OCI-M1 (cell line): ENCODE measurements around the gene BCDIN3D.

ENCODE experiments used
- DNase-seq: peaks from one replicate; lab custom pipeline; 2025; lab: John Stamatoyannopoulos, UW

Gene BCDIN3D

GRCh38 chr12:49819786-49820185 lies 23.1 kb downstream of the BCDIN3D start:
- DNase-seq: no peak

DNA sequence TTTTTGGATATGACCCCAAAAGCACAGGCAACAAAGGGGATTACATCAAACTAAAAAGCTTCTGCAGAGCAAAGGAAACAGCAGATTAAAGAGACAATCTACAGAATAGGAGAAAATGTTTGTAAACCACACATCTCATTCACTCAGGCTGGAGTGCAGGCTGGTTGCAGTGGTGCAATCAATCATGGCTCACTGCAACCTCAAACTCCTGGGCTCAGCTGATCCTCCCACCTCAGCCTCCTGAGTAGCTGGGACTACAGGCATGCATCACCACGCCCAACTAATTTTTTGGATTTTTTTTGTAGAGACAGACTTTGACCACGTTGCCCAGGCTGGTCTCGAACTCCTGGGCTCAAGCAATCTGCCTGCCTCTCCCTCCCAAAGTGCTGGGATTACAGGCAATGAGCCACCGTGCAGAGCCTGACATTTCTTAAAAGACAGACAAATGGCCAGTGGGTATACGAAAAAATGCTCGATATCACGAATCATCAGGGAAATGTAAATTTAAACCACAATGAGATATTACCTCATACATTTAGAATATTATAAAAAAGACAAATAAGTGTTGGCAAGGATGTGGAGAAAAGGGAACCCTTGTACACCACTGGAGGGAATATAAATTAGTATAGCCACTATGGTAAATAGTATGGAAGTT lies 24.5 kb downstream of the BCDIN3D start:
- peak; percentile 14 for DNase-seq

DNA sequence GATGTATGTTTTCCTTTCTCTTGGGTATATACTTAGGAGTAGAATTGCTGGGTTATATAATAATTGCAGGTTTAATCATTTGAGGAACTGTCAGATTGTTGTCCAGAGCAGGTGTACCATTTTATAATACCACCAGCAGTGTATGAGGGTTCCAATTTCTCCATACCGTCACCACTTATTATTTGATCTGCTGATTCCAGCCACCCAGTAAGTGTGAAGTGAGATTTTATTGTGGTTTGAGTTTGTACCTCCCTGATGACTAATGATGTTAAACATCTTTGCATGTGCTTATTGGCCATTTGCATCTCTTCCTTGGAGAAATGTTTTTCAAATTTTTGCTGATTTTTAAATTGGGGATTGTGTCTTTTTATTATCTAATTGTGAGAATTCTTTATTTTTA lies 29.8 kb downstream of the BCDIN3D start:
- DNase-seq: no peak

DNA sequence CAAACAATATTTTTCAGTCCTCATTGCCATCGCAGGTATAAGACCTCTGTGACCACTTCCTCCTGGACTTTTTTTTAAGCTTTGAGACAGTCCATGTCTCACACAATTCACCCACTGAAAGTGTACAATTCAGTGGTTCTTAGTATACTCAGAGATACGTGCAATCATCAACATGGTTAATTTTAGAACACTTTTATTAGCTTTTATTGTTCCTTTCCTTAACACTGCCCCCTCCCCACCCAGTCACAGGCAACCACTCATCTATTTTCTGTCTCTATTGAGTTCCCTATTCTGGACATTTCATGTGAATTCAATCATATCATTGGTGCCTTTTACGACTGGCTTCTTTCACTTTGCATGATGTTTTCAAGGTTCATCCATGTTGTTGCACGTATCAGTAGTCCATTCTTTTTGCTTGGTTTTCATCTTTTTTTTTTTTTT lies 30.9 kb downstream of the BCDIN3D start:
- DNase-seq: no peak

DNA sequence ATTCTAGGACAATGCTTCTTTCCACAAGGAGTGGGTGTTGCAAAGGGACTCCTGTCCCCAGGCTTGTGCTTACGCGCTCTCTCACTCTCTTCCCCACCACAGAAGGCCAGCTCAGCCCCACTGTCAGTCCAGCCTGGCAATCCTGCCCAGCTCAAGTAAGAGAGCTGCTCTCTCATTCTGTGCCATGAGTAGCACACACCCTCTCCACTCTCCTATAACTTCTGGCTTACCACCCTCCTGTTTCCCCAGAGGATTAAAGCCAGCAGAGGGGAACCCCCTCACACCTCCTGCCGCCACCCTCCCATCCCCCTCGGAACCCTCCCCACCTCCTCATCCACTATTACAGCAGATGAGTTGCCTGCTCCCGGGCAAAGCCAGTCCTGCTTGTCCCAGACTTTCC lies 31.8 kb downstream of the BCDIN3D start:
- no peak for DNase-seq

DNA sequence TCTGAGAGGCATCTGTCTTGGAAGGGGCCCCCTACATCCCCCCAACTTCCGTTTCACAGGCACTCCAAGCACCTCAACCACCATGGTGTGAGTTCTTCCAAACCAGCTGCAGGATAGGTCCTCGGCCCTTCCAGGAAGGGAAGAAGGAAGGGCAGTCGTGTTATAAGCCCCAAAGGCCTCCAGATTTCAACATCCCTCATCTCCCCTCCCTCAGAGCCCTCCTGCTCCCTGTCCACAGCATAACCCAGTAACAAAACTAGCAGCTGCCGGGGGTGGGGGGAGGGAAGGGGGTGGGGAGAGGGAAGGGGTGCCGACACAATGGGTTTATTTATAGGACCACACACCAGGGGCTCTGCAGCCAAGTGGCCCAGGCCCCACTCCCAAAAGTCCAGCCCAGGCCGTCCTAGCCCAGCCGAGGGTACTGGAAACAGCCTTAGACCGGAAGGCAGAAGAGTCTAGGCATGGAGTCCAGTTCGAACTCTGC lies 33.0 kb downstream of the BCDIN3D start:
- no peak for DNase-seq

DNA sequence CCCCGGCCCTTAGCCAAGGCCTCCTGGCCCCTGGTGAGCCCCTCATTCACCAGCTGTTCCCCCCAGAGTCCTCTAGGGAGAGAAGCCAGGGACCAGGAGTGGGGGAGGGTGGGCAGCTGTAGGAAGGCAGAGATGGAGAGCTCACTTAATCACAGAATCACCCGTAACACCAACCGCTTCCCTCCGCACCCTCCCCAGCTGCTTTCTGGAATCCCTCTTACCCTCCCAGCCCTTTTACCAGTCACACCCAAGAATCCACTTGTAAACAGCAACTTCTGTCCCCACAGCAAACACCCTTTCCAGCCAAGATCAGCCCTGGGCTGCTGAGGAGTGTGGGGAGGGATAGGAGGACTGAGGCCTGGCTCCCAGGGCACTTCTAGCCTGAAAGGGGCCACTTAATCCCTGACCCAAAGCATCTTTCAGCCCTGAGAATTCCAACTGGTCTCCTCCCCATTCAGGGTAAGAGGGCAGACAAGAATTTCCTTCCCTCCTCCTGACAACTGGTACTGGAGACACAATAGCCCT lies 33.5 kb downstream of the BCDIN3D start:
- no peak for DNase-seq

- DNase-seq: no peak
These were observed 34.1 kb downstream of the BCDIN3D start for GRCh38 chr12:49808686-49809380.

DNA sequence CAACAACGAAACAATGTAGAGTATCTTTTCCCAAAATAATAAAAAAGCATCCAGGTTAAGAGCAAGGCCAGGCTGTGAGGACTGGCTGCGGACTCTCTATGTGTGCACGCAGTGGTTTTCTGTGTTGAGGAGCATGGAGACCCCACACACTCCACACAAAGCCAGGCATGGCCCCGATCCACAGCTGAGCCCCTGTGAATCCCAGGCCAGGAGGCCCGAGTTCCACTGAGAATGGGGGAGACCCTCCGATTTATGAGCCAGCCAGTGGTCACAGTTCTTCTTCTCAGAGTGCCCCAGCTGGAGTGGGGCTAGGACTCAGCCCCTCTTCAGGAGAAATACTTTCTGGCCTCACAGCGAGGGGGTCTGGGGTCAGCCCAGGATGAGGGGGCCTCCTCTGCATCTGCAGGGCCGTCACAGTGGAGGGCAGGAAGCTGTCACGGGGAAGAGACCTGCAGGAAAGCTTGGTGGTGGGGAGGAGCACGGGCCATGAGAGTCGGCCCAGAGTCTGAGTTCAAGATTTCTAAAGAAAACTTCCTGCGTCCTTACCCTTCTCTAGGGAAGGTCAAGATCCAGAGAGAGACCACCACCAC lies 34.8 kb downstream of the BCDIN3D start:
- no peak for DNase-seq

DNA sequence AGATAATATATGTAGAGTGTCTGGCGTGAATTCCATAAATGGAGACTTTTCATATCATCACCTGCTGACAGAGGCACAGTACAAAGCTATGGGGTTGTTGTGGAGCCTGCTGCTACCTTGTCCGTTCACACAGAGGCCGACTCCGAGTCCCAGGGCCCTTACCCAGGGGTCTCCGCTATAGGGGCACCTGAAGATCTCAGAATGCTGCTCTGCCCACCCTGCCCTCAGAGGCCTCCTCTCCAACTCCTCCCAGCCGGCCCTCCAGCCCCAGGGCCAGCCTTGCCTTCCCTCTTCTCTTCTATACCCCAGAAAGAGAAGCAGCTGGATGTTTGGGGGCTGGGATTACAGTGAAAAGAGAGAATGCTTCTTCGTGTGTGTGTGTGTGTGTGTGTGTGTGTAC lies 36.0 kb downstream of the BCDIN3D start:
- DNase-seq: no peak

DNA sequence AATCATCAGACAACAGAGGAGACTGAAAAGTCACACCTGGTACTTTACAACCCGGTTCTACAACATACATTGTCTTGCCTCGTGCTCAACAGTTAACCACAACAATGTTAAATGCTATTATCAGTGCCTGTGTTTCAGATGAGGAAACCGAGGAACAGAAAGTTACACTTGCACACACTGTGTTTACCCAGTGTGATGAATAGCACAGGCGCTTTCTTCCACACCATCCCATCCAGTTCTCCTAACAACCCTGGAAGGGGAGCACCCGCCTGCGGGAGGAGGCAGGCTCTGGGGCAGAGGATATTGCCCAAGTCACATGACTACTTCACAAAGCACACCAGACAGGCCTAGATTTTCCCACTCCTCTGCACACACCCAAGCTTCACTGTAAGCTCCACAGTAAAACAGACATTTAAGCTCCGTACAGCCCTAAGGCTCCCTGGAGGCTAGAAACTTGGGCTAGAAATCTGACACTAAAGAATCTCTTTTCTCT lies 36.5 kb downstream of the BCDIN3D start:
- DNase-seq: no peak

DNA sequence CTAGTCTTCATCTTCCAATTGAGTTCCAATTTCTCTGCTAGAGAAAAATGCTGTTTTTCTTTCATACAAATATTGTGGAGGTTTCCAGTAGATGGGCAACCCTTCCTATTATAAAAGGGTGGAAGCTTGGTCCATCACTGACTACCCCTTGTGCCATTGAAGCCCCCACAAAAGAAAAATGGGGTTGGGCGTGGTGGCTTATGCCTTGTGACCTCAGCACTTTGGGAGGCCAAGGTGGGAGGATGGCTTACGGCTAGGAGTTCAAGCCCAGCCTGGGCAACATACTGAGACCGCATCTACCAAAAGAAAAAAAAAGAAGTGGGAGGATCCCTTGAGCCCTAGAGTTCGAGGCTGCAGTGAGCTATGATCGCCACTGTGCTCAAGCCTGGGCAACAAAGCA lies 37.5 kb downstream of the BCDIN3D start:
- no peak for DNase-seq

DNA sequence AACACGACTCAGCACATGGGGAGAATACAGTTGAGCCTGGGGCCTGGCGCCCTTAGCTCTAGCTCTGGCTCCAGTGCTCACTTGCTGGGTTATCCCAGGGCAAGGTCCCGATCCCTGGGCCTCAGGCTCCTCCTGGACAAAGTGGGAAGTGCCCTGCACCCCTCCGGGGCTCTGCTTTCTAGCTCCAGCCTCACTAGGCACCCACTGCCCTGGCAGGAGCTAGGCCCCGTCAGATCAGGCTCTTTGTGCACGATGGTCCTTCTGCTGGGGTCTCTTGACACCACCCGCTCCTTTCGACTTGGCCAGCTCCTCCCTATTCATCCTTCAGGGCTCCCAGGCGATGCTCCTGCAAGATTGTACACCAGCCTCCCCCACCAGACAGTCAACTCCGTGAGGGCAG lies 38.1 kb downstream of the BCDIN3D start:
- DNase-seq: no peak

DNA sequence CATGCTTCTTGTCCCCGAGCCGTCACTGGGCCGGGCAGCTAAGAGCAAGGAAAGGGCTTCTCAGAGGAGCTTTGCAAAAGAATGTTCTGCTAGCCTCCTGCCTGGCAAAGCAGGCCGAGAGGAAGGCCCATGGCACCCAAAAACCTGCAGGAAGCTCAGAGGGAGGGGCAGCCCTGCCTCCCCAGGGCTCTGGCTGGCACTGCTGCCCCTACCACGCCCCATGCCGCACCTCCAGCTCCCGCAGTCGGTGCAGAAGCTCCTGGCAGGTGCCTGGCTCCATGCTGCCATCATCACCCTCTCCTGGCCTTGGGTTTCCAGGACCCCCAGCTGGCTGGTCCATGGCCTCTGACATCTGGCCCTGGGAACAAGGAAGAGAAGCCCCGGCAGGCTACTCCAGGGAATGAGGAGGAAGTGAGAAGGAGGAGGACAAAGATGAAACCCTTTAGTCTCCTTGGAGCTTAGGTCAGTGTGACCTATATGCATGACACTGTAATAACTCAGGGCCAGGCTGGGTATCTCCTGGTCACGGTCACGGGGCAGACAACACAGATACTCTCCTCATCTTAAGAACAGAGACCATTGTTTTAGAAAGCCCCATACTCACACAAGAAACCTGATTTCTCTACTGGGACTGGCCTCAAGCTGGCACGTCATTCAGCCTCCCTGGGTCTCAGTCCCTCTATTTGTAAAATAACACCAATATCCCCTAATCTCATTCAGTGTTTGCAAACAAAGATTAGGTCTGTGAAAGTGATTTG lies 39.0 kb downstream of the BCDIN3D start:
- DNase-seq: no peak

DNA sequence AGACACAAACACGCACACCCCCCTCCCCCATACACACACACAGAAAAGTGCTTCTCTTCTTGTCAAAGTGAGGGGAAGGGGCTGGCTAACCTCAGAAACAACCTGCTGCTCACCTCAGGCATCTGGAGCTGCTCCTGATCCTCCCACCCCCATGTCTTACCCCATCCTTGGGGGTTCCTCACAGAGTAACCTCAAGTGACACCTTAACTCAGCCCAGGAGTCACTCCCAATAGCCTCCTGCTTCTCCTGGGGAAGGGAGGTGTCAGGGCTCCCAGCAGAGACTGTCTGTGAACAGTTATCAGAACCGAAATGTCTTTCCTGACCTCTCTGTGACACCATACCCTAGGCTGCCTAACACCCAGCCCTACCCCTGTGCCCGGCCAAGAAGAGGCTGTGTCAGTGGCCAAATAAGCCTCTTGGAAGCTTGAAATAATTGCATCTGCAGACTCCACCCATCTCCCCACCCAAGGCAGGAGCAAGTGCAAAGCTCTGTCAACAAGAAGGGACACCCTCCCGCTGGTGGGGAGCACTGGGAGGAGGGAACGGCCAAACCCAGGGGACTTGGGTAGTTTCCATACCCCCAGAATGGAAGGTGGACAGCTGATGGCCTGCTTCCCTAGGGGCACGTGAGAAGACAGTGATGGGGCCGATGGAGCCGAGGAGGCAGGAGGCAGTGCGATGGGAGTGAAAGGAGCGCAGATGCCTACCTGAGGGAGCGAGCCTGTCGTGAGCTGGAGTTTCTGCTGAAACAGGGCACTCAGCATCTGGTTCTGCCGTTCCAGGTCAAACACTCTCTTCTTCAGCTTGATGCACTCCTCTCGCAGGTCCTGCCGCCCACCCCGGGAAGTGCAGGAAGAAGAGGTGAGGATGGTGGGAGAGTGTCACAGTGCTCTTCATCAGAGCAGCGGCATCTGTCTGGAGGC lies 41.5 kb downstream of the BCDIN3D start:
- no peak for DNase-seq

- no peak for DNase-seq
These were observed 42.3 kb downstream of the BCDIN3D start for GRCh38 chr12:49800421-49801140.

GRCh38 chr12:49798934-49799333 lies 44.0 kb downstream of the BCDIN3D start:
- no peak for DNase-seq

DNA sequence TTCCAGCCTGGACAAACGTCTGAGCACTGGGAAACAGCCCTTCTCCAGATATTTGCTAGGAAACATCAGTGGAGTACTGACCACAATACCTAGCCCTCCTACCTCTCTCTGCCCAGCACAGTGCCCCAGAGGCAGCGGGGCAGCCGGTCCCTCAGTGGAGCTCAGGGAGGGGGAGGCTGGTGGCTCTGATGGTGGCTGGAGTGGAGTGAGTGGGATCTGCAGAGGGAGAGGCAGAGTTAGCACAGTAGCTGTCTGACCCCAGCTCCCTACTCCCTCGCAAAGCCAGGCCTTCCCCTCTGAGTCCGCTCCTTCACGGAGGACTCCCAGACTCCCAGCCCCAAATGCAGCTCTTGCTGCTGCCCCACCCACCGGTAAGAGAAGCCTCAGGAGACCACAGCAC lies 44.7 kb downstream of the BCDIN3D start:
- DNase-seq: no peak

- DNase-seq: no peak
These were observed 45.5 kb downstream of the BCDIN3D start for GRCh38 chr12:49797449-49797776.

- DNase-seq: no peak
These were observed 46.1 kb downstream of the BCDIN3D start for GRCh38 chr12:49796606-49797448.
